Measurements from ENCODE around the gene DIABLO. TPM values are rescaled to one million over a fixed set of nuclear protein-coding genes. Genes with fewer than 3 reads are reported as not detected.
A peak's percentile ranks its signal among the peaks of the same experiment; 100 is the strongest.
"Not testable (repeated sequence)": the region's sequence is repeated elsewhere in the genome, so short reads cannot be mapped to it uniquely, and the experiment has no call there.

Gene DIABLO
- total RNA-seq, 1 donor from 2014 or later = 55.4 TPM

DNA sequence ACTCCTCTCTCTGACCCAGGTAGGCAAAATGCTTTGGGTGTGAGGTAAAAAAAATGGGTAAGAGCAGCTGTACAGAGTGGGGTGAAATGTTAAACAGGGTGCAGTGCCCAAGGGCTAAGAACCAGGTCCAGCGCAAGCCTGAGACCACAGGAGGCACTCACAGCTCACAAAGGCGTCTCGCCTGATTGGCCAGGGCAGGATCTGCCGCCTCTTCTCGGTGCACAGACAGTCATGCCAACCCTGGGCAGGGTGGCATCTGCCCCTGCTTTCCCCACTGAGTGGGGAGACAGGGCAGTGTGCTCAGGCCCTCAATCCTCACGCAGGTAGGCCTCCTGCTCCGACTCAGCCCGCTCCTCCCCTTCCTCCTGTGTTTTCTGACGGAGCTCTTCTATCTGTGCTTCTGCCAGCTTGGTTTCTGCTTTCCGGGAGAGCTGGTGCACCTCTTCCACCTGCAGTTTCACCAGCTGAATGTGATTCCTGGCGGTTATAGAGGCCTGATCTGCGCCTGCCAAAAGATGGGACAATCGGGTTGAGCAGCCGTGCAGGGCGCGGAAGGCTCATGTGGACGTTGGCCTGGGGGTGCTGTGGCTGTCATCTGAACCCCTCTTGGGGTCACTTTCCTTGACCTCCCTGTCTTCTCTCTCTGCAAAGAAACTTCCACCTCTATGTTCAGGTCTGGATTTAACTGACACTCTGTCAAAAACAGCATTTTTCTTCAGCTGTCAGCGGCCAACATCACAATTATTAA lies 17.6 kb downstream of the DIABLO start:
- DNase-seq (ENCODE audit: low read depth in 2 of 2) = no peak

DNA sequence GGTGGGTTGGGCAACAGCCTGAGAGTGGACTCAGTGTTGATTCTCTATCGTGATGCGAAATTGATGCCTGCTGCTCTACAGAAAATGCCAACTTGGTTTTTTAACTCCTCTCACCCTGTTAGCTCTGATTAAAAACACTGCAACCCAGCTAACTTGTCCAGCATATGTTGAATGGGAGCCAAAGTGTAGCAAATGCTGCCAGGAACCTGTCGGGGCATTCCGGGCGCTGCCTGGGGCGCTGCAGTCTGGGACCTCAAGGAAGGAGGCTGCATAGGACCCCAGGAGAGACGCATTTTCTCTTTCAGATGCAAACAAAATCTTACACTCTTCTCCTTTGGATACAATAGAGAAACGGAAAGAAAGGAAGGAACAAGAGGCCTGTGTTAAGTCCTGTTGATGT lies 18.5 kb downstream of the DIABLO start:
- no peak for DNase-seq (ENCODE audit: low read depth in 2 of 2)

DNA sequence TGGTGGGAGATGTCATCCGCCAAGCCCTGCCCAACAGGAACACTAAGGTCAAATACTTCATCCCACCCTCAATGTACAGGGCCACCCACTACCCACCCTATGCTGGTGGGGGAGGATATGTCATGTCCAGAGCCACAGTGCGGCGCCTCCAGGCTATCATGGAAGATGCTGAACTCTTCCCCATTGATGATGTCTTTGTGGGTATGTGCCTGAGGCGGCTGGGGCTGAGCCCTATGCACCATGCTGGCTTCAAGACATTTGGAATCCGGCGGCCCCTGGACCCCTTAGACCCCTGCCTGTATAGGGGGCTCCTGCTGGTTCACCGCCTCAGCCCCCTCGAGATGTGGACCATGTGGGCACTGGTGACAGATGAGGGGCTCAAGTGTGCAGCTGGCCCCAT lies 18.9 kb downstream of the DIABLO start:
- no peak for DNase-seq (ENCODE audit: low read depth in 2 of 2)

DNA sequence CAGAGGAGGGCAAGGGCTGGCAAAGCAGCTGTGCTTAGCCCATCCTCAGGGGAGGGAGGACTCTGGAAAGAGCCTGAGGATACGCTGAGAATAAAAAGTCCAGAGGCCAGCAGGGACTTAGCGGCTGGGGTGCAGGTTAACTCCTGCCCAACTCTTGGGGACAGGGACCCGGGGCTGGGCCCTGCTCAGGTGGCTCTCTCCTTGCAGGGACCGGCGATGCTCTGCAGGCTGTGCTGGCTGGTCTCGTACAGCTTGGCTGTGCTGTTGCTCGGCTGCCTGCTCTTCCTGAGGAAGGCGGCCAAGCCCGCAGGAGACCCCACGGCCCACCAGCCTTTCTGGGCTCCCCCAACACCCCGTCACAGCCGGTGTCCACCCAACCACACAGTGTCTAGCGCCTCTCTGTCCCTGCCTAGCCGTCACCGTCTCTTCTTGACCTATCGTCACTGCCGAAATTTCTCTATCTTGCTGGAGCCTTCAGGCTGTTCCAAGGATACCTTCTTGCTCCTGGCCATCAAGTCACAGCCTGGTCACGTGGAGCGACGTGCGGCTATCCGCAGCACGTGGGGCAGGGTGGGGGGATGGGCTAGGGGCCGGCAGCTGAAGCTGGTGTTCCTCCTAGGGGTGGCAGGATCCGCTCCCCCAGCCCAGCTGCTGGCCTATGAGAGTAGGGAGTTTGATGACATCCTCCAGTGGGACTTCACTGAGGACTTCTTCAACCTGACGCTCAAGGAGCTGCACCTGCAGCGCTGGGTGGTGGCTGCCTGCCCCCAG lies 19.6 kb downstream of the DIABLO start:
- DNase-seq (ENCODE audit: low read depth in 2 of 2) = no peak

DNA sequence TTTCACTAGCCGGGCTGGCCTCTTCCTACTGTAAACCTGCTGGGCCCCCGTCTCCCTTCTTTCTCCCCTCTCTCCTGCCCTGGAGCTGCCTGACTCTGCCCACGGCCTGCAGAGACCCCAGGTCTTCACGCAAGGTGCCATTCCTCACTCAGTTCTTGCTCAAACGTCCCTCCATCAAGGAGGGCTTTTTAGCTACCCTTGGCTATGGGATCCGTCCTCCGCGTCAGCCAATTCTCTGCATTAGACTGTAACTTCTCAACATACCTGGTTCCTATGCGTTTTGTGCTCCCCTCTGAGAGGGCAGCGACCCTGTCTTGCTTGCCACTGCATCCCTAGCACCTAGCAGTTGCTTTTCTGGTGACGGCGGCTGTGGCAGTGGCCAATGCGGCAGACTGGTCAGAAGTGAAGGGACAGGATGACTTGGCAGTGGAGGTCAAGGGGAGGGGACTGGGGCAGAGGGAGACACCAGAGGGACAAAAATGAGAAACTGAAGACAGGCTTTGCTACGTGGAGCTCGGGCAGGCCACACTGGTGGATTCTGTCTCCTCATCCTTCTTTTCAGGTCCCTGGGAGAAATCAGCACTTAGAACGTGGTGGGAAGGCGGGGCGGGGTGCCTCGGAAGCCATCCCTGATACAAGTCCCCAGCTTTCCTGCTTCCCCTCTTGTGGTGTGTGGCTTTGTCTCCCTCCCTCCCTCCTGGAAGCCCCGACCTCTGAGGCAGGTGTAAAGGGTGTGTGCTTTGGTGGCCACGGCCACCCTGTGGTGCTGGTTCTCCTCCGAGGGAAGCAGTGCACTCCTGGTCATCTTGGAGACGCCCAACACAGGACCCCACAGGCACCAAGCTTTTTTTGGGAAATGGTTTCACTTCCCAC lies 20.6 kb downstream of the DIABLO start:
- no peak for DNase-seq (ENCODE audit: low read depth in 2 of 2)

DNA sequence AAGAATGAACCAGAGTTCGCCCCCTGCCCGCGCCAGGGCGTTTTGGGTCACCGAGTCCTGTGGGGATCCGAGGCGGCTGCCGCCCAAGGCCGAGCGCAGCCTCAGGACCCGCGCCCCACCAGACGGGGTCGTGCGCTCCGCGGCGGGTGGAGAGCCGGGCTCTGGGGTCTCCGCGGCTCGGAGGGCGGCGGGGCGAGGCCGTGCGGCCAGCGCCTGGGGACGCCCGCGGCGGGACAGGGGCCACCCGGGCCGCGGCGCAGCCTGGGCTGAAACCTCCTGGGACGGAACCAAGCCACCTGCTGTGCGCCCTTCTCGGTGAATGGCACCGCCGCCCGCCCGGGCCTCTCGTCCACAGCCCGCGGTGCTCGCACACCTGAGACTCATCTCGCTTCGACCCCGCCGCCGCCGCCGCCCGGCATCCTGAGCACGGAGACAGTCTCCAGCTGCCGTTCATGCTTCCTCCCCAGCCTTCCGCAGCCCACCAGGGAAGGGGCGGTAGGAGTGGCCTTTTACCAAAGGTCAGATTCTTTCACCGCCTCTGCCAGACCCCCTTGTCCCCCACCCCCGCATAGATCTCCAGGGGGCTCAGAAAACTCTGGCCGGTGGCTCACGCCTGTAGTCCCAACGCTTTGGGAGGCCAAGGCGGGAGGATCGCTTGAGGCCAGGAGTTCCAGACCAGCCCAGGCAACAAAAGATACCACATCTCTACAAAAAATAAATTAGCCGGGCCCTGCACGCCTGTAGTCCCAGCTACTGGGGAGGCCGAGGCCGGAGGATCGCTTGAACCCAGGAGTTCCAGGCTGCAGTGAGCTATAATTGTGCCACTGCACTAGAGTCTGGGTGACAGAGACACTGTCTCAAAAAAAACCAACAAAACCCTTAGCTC lies 21.4 kb downstream of the DIABLO start:
- no peak for DNase-seq (ENCODE audit: low read depth in 2 of 2)

DNA sequence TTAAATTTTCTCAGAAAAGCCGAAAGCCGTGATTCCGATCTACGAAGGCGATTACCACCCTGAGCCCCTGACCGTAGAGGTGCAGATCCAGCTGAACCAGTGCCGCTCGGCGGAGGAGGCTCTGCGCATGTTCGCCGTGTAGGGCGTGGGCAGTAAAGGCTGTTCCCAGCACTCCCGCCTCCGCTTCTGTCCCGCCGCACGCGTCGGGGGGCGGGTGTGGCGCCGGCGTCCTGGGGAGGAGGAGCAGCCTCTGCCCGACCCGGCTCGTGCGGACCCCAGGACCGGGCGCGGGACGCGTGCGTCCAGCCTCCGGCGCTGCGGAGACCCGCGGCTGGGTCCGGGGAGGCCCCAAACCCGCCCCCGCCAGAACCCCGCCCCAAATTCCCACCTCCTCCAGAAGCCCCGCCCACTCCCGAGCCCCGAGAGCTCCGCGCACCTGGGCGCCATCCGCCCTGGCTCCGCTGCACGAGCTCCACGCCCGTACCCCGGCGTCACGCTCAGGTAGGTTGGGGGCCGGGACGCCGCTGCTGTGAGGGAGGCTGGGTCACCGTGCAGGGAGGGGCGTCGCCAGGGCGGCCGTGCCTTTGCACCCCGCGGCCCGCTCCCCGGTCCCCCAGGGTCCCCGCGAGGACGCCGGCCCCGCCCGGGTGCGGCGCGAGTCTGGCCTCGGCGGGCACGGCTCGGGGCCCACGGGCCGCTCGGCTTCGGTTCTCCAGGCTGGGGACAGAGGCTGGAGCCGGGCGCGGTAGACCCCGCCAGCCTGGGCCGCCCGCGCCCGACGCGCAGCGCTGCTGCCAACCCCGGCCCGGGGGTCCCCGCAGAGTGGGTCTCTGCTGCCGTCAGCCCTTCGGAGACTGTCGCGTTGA lies 22.3 kb downstream of the DIABLO start, which contains the start of gene B3GNT4:
B3GNT4 (plus strand) TSS at position 409 of the 866 bp plus-strand sequence. CDS start 910 bp downstream, outside the sequence.
- DNase-seq (ENCODE audit: low read depth in 2 of 2) = peak; percentile 49 to 54

DNA sequence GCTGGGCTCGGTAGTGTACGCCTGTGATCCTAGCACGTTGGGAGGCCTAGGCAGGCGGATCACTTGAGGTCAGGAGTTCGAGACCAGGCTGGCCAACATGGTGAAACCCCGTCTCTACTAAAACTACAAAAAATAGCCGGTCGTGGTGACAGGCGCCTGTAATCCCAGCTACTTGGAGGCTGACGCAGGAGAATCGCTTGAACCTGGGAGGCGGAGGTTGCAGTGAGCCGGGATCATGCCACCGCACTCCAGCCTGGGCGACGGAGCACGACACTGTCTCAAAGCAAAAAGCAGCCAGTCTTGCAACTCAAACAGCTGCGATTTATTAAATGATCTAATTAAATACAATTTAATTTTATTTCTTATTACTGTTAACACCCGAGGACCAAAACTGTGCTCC lies 23.0 kb downstream of the DIABLO start:
- not testable (repeated sequence) for DNase-seq (ENCODE audit: low read depth in 2 of 2)

DNA sequence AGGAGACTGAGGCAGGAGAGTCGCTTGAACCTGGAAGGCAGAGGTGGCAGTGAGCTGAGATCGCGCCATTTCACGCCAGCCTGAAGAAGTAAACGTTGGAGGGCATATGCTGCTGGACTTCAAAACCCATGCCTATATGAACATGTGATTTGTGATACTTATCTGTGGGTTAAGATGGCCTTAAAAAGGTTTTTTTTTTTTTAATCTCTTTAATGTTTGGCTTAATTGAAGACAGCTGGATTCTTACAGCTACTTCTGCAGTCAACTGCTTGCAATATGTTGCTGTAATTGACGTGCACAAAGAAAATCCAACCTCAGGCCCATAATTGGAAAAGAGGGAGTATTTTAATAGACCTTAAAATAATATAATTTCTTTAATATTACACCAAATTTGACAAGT lies 23.8 kb downstream of the DIABLO start:
- no peak for DNase-seq (ENCODE audit: low read depth in 2 of 2)

DNA sequence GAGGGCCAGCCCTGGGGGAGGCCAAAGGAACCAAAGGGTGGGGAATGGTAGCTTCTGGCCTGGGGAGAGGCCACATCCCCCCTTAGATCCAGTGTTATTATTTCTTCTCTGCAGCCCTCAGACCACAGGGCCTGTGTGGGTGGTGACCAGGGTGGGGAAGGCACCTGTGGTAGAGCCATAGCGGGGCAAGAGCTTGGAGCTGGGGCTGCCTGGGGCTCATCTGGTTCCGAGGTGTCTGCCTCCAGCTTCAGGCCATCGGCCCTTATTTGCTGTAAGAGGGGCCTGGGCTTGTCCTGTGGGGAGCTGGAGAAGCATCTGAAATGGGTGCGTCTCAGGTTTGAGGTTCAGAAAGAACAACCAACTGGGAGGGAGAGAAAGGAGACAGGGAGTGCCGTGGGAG lies 24.5 kb downstream of the DIABLO start:
- no peak for DNase-seq (ENCODE audit: low read depth in 2 of 2)

DNA sequence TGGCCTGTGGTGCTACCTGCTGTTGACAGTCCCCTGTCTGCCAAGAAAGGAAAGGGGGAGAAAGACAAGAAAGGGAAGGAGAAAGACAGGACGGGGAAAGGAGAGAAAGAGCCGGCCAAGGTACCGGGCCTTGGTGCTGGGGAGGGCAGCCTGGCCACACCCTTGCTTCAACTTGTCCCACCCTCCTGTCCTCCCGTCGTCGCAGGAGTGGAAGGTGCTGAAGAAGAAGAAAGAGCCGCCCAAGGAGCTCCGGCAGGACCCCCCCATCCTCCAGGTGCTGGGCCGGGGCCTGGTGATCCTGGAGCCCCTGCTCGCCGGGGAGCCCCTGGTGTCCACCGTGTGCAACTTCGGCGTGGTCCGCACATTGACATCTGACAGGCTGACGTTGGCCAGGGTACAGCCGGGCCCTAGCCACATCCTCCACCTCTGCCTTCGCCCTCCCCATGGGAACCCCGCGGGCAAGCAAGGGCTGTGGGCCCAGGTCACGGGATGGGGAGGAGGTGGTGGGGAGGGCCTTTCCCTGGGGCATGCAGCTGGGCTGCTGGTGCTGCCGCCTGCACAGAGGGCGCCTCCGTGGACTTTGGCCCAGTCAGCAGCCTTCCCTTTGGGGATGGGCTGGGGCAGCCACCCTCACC lies 25.2 kb downstream of the DIABLO start:
- no peak for DNase-seq (ENCODE audit: low read depth in 2 of 2)

DNA sequence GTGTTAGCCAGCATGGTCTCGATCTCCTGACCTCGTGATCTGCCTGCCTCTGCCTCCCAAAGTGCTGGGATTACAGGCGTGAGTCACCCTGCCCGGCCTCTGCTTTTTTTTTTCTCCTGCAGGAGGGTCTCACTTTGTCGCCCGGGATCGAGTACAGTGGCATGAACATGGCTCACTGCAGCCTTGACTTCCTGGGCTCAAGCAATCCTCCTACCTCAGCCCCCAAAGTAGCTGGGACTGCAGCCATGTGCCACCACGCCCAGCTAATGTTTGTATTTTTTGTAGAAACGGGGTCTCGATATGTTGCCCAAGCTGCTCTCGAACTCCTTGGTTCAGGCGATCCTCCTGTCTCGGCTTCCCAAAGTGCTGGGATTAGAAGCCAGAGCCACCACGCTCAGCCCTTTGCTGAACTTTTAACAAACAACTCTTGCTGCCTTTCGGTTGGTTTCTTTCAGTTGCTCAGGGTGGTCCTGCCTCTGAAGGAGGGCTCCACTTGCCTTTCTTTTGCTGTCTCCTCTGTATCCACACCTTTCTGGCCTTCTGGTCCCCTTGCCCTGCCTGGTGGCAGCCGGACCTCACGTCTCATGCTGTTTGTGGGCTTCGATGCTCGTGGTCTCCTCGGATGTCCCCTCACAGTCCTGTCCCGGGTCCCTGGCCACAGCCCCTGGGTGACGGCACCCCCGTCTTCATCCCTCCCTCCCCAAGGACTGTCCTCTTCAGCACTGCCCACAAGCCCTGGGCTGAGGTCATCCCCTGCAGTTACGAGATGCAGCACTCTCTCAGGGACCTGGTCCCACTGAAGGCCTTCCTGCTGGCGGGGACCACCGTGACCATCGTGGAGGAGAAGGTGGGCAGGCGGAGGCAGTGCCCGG lies 26.1 kb downstream of the DIABLO start:
- DNase-seq (ENCODE audit: low read depth in 2 of 2) = no peak

DNA sequence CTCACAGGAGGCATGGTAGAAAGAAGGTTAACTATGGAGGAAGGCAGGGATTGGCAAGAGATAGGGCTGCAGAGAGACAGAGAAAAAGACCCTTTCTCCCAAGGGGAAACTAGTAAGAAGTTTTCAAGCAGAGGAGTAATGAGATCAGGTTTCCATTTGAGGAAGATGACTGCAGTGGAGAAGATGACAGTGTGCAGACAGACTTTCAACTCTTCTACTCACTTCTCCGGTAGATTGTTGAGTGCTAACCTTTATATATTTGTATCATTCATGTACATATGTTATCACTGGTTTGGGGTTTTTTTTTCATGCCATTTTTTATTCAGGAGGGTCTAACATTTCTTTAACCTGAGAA lies 28.3 kb downstream of the DIABLO start:
- no peak for DNase-seq (ENCODE audit: low read depth in 2 of 2)

DNA sequence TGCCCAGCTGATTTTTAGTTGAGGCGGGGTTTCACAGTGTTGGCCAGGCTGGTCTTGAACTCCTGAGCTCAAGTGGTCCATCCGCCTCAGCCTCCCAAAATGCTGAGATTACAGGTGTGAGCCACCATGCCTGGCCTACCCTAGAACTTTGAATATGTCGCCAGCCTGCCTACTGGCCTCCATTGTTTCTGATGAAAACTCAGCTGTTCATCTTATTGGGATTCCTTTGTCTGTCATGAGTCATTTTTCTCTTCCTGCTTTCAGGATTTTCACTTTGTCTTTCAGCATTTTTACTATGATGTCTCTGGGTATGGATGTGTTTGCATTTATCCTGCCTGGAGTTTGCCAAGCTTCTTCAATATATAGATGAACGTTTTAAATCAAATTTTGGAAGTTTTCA lies 30.4 kb downstream of the DIABLO start:
- DNase-seq (ENCODE audit: low read depth in 2 of 2) = no peak

DNA sequence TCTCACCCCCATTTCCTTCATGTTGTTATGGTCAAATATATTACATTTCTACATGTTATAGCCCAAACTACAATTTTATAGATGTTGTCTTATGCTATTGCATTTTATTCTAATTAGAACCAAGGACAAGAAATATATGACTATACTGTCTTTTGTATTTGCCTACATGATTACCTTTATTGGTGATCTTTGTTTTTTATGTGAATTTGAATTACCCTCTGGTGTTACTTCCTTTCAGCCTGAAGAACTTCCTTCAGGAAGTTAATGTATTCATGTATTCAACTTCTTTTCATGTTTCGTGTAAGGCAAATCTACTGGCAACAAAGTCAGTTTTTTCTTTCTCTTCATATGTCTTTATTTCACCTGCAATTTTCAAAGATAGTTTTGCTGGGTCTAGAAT lies 31.0 kb downstream of the DIABLO start:
- no peak for DNase-seq (ENCODE audit: low read depth in 2 of 2)

DNA sequence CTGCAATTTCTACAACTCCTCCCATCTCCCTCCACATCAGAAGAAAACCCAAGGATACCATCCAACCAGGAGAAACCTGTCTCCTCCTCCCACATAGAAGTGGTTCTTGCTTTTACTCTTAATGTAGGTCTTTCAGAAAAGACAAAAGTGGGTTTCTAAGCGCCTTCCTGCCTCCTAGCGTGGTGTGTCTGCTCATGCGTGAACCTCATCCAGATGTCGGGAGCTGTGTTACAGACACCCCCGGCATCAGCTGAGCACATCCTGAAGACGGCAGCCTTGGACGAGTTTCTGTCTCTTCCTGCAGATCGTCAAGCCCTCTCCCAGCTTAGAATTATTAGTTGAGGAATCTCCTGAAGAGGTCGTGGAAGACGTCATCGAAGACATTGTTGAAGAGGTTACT lies 33.4 kb downstream of the DIABLO start:
- no peak for DNase-seq (ENCODE audit: low read depth in 2 of 2)

DNA sequence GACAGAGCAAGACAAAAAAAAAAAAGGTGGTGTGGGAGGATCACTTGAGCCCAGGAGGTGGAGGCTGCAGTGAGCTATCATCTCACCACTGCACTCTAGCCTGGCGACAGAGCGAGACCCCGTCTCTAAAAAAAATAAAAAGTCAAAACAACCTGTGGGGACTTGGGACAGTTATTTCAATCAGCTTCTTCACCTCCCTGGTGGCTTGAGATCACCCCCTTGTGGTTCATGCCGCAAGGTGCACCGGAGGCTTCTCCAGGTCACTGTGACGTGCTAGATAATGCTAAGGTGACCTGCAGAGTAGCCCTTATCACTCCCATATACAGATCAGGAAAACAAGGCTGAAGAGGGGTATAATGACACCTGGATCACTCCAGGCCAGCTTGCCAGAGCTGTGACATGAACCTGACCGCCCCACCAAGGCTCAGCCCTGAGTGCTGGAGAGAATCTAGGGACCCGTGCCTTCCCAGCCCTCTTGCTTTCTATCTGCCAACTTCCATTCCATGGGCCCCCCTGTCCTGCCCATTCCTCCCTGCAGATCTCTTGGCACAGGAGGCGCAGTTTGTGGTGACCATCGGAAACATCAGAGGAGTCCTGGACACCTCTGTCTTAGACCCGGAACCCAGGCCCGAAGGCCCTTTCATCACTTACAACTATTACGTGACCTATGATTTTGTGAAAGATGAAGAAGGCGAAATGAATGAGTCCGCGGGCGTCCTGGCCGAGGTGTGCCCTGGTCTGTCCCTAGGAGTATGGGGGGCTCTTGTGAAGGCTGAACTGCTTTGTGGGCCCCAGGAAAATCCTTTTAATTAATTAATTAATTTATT lies 34.8 kb downstream of the DIABLO start:
- DNase-seq (ENCODE audit: low read depth in 2 of 2) = peak; percentile 79 to 84
